HG03521 (cell line): ENCODE results near the gene NFAM1.

ENCODE experiments used
- ATAC-seq: cut with Tn5 transposase; IDR thresholded peaks from one replicate; pipeline ENCODE4 v1.9.1; 2021; ENCODE audit warnings: mild to moderate bottlenecking, moderate library complexity; ENCODE audit not compliant: unreplicated experiment

NFAM1 gene

DNA sequence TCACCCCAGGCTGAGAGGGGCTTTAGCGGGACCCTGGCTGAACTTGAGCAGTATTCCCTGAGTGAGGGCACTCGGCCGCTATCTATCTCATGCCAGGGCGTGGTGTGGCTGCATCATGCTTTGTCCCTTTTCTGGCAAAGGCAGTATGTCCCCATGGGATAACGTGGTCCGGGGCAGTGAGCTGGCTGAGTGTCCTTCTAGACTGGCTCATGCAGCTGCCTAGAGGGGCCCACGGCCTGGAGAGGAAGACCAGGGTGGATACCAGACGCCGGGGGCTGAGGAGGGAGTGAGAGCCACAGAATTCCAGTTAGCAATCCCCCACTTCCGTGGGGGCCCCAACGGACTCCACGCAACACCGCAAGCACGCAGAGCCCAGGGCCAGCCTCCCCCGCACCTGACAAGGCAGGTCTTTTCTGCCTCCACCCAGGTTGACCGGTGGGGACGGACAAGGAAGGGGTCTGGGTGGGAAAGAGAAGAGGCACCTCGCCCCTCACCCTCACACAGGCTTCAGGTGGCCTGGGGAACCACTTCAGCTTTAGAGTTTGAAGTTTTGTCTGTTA lies 15.5 kb downstream of the NFAM1 start:
- ATAC-seq, result no peak

- ATAC-seq, result no peak
Measured at GRCh38 chr22:42414565-42415303, 17.5 kb downstream of the NFAM1 start.

DNA sequence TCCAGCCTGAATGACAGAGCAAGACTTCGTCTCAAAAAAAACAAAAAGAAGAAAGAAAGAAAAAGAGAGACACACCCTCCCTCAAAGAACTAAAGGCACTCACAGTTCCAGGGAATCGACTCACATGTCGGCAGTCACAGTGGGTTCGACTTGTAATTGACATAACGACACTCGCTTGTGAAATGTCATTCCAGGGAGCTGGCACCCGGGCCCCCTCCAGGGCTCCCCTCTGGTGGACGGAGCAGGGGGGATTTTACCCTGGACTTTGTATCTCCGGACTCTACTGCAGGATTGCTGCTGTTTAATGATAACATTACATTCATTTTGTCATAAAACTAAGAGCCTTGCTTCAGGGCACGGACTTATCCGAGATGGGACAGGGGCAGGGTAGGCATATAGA lies 18.2 kb downstream of the NFAM1 start:
- no peak for ATAC-seq

- ATAC-seq, result no peak
Measured at GRCh38 chr22:42412744-42413333, 19.4 kb downstream of the NFAM1 start.

GRCh38 chr22:42410708-42411107 lies 21.5 kb downstream of the NFAM1 start:
- no peak for ATAC-seq

DNA sequence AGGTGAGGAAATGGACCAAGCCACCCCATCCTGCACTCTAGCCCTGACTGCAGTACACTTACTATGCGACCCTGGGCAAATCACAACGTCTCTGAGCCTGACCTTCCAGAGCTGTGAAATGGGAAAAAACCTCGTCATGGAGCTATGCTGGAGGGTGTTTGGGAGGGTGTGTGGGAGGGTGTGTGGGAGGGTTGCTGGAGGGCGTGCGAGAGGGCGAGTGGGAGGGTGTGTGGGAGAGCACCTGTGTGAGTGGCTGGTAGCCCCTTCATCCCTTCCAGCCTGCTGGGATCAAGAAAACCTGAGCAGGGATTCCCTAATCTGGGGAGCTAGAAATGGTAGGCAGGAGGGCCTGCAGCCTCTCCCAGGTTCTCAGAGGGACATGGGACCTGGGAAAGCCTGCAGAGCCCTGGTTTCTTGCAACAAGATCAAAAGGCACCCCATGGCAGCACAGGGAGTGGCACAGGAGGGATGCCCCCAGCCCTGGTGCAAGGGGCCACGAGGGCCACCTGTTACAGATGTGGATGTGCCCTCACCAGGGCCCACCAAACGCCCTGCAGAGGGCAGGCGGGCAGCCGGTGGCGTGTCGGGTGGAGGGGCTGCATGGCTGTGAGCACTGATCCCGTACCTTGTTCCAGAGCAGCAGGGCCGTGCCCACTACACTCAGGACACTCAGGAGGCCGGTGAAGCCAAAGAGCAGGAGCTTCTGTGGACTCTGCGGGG lies 23.2 kb downstream of the NFAM1 start:
- ATAC-seq, result no peak

GRCh38 chr22:42408276-42408675 lies 23.9 kb downstream of the NFAM1 start:
- no peak for ATAC-seq

DNA sequence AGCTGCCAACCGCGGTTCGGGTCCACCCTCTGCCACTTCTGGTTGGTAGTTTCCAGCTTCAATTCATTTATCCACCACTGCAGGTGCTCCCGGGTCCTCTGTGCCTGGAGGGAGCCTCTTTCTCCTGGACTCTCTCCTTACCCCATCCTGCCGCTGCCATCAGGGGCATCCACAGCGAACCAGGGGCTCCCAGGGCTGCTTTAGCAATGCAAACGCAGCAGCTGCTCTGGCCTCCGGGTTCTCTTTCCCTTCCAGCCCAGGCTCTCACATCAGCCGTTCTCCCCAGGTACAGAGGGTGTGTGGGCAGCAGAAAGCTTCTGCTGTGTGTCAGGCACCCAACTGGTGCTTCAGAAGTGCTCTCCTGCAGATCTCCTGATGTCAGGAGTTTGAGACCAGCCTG lies 27.9 kb downstream of the NFAM1 start:
- no peak for ATAC-seq

- no peak for ATAC-seq
Measured at GRCh38 chr22:42401535-42402334, 30.5 kb downstream of the NFAM1 start.

DNA sequence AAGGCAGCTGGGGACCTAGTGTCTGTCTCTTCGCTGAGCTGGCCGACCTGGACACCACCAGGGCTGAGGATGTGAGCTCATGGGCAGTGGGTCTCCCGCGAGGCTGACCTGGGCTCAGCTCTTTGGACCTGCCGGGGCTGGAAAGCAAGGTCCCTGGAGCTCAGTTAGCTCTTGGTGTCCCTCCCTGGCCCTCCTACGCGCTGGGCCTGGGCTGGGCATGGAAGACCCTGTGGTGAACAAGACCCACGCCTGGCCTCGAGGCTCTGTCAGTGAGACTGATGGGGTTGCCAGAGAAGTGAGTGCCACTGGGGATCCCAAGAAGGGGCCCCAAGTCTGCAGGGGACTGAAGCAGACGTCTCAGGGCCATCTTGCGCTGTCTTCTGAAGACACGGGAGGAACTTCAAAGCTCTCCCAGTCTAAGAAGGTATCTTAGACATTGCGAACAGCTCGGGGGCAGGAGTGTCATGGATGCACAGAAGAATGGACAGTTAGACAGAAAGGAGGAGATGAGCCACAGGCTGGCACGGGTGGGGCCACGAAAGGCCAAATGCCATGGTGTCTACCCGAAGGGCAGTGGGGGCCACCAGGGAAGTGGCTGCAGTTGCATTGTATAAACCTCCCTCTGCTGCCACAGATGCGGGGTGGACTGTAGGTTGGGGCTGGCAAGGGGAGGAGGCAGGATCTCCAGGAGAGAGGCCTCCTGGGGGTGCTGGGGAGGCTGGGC lies 31.2 kb downstream of the NFAM1 start:
- no peak for ATAC-seq

DNA sequence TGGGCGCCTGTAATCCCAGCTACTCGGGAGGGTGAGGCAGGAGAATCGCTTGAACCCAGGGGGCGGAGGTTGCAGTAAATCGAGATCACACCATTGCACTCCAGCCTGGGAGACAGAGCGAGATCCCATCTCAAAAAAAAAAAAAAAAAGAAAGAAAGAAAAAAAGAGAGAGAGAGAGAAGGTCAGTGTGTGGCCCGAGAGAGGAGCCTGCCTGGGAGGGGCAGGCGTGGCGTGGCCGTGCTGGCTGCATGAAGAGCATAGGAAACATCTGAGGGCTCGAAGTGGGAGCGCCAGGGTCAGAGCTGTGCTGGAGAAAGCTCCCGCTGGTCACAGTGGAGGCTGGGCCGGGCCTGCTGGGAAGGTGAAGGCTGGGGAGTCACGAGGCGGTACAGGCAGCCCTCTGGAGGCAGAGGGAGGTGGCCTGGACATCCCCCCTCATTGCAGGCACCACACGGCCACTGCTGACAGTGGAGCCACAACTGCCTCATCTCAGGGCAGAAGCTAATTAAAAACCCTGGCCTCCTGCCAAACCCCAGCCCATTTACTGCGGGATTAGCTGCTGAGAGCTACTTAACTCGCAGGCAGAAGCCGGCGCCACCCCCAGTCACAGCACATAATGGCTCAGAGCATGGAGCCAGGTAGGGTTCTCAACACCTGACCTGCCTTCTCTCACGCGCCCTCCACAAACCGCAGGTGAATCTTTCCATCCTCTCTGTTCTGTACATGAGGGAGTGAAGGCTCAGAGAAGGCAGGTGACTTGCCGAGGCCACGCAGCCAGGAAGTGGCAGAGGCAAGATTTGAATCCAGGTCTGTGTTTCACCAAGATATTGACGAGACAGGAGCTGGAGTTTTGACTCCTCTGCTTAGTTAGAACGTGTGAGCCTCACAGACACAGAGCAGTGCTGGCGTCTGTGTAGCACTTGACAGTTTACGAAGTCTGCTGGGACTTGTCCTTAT lies 32.6 kb downstream of the NFAM1 start:
- ATAC-seq, result no peak

DNA sequence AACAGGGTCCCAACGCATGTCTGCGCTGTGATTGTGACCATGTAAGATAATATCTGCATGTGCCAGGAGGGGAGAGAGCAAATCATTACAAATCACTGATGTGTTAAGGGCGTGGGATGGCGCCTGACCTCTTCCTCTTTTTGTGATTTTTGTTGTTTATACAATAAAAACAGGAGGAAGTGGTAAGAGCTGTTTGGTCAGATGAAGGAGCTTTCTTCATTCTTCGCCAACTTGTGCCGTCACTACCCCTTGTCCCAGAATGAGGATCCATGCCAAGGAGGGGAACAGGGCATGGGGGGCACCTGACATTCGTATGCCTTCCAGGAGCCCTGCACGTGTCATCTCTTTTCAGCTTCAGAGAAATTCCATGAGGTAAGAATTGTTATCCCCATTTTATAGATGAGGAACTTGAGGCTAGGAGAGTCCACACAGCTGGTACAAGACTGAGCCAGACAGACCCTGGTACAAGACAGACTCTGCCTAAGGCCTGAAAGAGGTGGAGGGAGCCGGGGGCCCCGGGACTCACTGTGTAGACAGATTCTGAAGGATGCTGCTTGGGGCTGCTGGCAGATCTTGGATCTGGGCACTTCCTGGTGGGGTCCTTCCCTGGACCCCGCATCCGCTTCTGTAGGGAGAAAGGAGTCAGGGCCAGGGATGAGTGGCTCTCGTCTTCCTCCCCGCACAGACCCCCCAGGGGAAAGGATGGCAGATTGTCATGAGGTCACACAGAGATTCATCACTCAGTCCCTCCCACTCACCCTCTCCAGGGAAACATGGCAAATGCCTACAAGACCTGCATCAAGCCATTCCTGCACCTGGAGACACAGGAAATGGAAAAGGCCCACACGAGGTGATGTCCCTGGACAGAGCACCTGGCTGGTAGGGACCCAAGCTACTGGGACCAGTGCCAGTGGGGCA lies 34.6 kb downstream of the NFAM1 start:
- no peak for ATAC-seq

- no peak for ATAC-seq
Measured at GRCh38 chr22:42396621-42397331, 35.4 kb downstream of the NFAM1 start.

DNA sequence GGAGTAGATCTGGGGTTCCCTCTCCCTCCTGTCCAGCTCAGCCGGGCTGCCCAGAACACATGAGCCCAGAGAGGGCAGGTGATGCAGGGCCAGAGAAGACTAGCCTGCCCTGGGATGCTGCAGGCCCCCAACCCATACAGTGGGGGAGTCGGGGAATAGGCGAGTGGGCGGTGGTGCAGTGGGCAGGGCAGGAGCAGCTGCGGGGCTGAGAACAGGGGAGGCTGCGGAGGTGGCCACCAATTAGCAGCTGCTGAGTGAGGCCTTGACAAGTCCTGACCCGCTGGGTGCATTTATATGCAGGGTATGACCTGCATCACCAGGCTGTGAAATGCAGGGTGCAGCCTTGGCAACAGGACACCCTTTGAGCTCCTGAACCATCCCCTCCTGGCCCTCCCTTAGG lies 43.1 kb downstream of the NFAM1 start:
- no peak for ATAC-seq

- no peak for ATAC-seq
Measured at GRCh38 chr22:42388130-42388797, 43.9 kb downstream of the NFAM1 start.

GRCh38 chr22:42387631-42388030 lies 44.6 kb downstream of the NFAM1 start:
- ATAC-seq, result no peak

DNA sequence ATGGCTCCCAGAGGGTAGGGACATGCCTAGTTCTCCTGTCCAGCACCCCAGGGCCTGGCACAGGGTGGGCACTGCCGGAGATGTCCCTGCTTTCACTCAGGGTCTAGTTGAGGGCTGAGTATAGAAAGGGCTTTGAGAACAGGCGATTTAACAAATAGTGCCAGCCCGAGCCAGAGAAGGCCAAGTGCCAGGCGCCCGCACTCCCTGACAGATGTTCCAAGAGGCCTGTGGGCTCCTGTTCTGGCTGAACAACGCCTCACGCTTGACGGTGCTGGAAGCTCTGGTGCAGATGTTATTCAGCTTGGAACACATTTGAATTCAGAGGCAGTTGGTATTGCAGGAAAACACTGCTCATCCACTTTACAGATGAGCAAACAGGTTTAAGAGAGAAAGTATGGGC lies 46.5 kb downstream of the NFAM1 start:
- no peak for ATAC-seq
